Upper lobe of right lung (tissue), 1 donor: ENCODE measurements around the gene SMPDL3B. TPM values are rescaled to one million over a fixed set of nuclear protein-coding genes. Genes with fewer than 3 reads are reported as not detected.
A peak's percentile ranks its signal among the peaks of the same experiment; 100 is the strongest.

Experiments used
- ATAC-seq: fragments of 200-7000 bp; cut with Tn5 transposase; one replicate; pipeline ENCODE4 v1.9.1; 2020; ENCODE audit warnings: mild to moderate bottlenecking, moderate library complexity
- DNase-seq: peaks from one replicate; pipeline ENCODE4 v3.0.0-alpha.2; 2020
- H3K27ac ChIP-seq: fragments of 200-600 bp; one replicate; pipeline ENCODE4 v1.8.0; 2022
- H3K27me3 ChIP-seq: fragments of 200-600 bp; one replicate; pipeline ENCODE4 v1.8.0; 2022; ENCODE audit warnings: mild to moderate bottlenecking
- H3K36me3 ChIP-seq: fragments of 200-600 bp; one replicate; pipeline ENCODE4 v1.8.0; 2022
- H3K4me1 ChIP-seq: fragments of 200-600 bp; one replicate; pipeline ENCODE4 v1.8.0; 2022
- H3K4me3 ChIP-seq: fragments of 200-600 bp; one replicate; pipeline ENCODE4 v1.8.0; 2022; ENCODE audit warnings: mild to moderate bottlenecking
- H3K9me3 ChIP-seq: fragments of 200-600 bp; one replicate; pipeline ENCODE4 v1.8.0; 2022
- intact Hi-C: fragments of 100-400 bp; cut with DNase I; formaldehyde crosslinking; loops from one replicate; pipeline ENCODE4 v1.11.0; 2022
- total RNA-seq: library from RNA; stranded (reverse); fragmentation: NEBNext Ultra II Directional; extraction: Animal tissue kit (Norgen Biotek cat#: 25700); gene quantifications from one replicate; pipeline ENCODE4 v1.2.1, GENCODE V29; 2021
- TF ChIP-seq, protein P1 (sequence below): fragments of 200-600 bp; IDR thresholded peaks from one replicate; pipeline ENCODE4 v1.8.0; 2022; ENCODE audit warnings: antibody characterized with exemption
- donor health status: DM: no; HTN: yes; CAD: no; lungs with severe emphysema.

SMPDL3B gene
- total RNA-seq, 1 donor from 2014 or later, result 29.1 TPM

GRCh38 chr1:27952147-27952546 lies 17.3 kb downstream of the SMPDL3B start:
- no peak overlapping the region for H3K27ac ChIP-seq
- intact Hi-C loops, result no loop called here
- no peaks in the 10 kb centered on the region for H3K4me1 ChIP-seq
- H3K4me3 ChIP-seq, result no peak overlapping the region
- H3K27me3 ChIP-seq, result no peaks in the 10 kb centered on the region
- H3K9me3 ChIP-seq, result no peaks in the 10 kb centered on the region
- DNase-seq (no peak), ATAC-seq (no peak)
- no peaks in the 10 kb centered on the region for H3K36me3 ChIP-seq
- TF ChIP-seq, protein P1, sequence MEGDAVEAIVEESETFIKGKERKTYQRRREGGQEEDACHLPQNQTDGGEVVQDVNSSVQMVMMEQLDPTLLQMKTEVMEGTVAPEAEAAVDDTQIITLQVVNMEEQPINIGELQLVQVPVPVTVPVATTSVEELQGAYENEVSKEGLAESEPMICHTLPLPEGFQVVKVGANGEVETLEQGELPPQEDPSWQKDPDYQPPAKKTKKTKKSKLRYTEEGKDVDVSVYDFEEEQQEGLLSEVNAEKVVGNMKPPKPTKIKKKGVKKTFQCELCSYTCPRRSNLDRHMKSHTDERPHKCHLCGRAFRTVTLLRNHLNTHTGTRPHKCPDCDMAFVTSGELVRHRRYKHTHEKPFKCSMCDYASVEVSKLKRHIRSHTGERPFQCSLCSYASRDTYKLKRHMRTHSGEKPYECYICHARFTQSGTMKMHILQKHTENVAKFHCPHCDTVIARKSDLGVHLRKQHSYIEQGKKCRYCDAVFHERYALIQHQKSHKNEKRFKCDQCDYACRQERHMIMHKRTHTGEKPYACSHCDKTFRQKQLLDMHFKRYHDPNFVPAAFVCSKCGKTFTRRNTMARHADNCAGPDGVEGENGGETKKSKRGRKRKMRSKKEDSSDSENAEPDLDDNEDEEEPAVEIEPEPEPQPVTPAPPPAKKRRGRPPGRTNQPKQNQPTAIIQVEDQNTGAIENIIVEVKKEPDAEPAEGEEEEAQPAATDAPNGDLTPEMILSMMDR, result no peak

GRCh38 chr1:27954186-27954585 lies 19.4 kb downstream of the SMPDL3B start:
- peaks cover 6% of the 10 kb centered on the region for H3K4me1 ChIP-seq
- H3K4me3 ChIP-seq, result no peak overlapping the region
- H3K27me3 ChIP-seq, result no peaks in the 10 kb centered on the region
- no peak overlapping the region for H3K27ac ChIP-seq
- intact Hi-C loops, result no loop called here
- H3K36me3 ChIP-seq, result no peaks in the 10 kb centered on the region
- H3K9me3 ChIP-seq, result no peaks in the 10 kb centered on the region
- no peak for DNase-seq
- TF ChIP-seq, protein P1, result no peak
- no peak for ATAC-seq

DNA sequence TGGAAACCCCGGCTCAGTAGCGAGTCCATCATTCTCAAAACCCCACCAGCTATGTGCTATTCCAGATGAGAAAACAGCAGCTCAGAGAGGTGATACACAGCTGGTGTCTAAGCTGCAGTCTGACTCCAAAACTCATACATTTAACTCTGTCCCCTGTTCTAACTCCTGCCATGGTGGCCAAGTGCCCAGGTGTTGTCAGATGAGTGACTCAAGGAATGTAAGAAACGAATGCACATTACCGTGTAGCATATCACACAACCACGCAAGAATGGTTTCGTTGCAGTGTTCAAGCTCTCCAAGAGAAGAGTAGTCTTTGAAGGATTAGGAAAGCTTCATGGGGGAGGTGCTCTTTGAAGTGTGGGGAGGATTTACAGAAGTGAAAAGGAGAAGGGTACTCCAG lies 20.3 kb downstream of the SMPDL3B start:
- no peaks in the 10 kb centered on the region for H3K36me3 ChIP-seq
- peaks cover 8% of the 10 kb centered on the region for H3K4me1 ChIP-seq
- TF ChIP-seq, protein P1, result no peak
- H3K27me3 ChIP-seq, result no peaks in the 10 kb centered on the region
- intact Hi-C loops, result no loop called here
- ATAC-seq (no peak), DNase-seq (no peak)
- H3K9me3 ChIP-seq, result no peaks in the 10 kb centered on the region
- no peak overlapping the region for H3K4me3 ChIP-seq
- no peak overlapping the region for H3K27ac ChIP-seq

DNA sequence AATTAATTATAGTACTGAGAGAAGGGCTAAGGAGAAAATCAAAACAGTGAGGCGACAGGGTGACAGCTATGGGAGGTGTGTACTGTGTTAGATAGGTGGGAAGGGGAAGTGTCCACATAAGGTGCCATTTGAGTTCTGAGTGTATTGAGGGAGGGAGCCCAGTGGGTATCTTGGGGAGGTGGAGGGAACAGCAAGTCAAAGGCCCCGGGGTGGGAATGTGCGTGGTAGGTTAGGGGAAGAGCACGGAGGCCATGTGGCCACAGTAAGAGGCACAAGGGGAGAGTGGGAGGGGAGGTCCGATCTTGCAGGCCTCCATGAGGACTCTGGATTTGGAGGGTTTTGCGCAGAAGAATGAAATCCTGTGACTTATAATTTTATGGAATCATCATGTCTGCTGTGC lies 22.0 kb downstream of the SMPDL3B start:
- no peak for DNase-seq
- intact Hi-C loops, result no loop called here
- peaks cover 24% of the 10 kb centered on the region for H3K4me1 ChIP-seq
- no peak for ATAC-seq
- no peak overlapping the region for H3K27ac ChIP-seq
- no peaks in the 10 kb centered on the region for H3K27me3 ChIP-seq
- no peaks in the 10 kb centered on the region for H3K36me3 ChIP-seq
- TF ChIP-seq, protein P1, result no peak
- H3K4me3 ChIP-seq, result no peak overlapping the region
- no peaks in the 10 kb centered on the region for H3K9me3 ChIP-seq

GRCh38 chr1:27957655-27958054 lies 22.9 kb downstream of the SMPDL3B start:
- no peak for ATAC-seq
- TF ChIP-seq, protein P1, result no peak
- no peak overlapping the region for H3K27ac ChIP-seq
- no peaks in the 10 kb centered on the region for H3K9me3 ChIP-seq
- H3K4me1 ChIP-seq, result peaks cover 24% of the 10 kb centered on the region
- H3K36me3 ChIP-seq, result no peaks in the 10 kb centered on the region
- no peaks in the 10 kb centered on the region for H3K27me3 ChIP-seq
- H3K4me3 ChIP-seq, result no peak overlapping the region
- no peak for DNase-seq
- intact Hi-C loops, result no loop called here

DNA sequence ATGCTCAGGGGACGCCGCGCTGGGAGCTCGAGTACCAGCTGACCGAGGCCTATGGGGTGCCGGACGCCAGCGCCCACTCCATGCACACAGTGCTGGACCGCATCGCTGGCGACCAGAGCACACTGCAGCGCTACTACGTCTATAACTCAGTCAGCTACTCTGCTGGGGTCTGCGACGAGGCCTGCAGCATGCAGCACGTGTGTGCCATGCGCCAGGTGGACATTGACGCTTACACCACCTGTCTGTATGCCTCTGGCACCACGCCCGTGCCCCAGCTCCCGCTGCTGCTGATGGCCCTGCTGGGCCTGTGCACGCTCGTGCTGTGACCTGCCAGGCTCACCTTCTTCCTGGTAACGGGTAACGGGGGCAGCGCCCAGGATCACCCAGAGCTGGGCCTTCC lies 23.7 kb downstream of the SMPDL3B start:
- no peak for ATAC-seq
- no peak for DNase-seq
- peak overlapping the region; percentile 94 for H3K27ac ChIP-seq
- no peaks in the 10 kb centered on the region for H3K27me3 ChIP-seq
- no peak overlapping the region for H3K4me3 ChIP-seq
- TF ChIP-seq, protein P1, result no peak
- H3K4me1 ChIP-seq, result peaks cover 24% of the 10 kb centered on the region
- H3K9me3 ChIP-seq, result no peaks in the 10 kb centered on the region
- H3K36me3 ChIP-seq, result peaks cover 5% of the 10 kb centered on the region
- intact Hi-C loops, result no loop called here
